Loucy (cell line): ENCODE results near the gene RUFY3.

ENCODE experiments used
- H2AFZ ChIP-seq: fragments of 200-600 bp; sonication (generic); 2 replicates; pipeline ENCODE4 v1.6.0; 2016; ENCODE audit warnings: antibody characterized with exemption, mild to moderate bottlenecking, low read length, moderate library complexity
- H3F3A ChIP-seq: fragments of 200-600 bp; 2 replicates; pipeline ENCODE4 v1.6.0; 2016; ENCODE audit warnings: antibody characterized with exemption, low read depth, mild to moderate bottlenecking
- H3K27me3 ChIP-seq: fragments of 200-600 bp; sonication (generic); 2 replicates; pipeline ENCODE4 v1.6.1; 2014; ENCODE audit warnings: low read length, mild to moderate bottlenecking; ENCODE audit not compliant: insufficient read depth, poor library complexity, severe bottlenecking
- H3K36me3 ChIP-seq: fragments of 200-600 bp; sonication (generic); 2 replicates; pipeline ENCODE4 v1.6.1; 2016; ENCODE audit warnings: low read length; ENCODE audit not compliant: insufficient read depth
- H3K4me1 ChIP-seq: fragments of 200-600 bp; sonication (generic); 2 replicates; pipeline ENCODE4 v1.5.1; 2014; ENCODE audit warnings: low read length, mild to moderate bottlenecking; ENCODE audit not compliant: insufficient read depth, poor library complexity, severe bottlenecking
- H3K4me2 ChIP-seq: fragments of 200-600 bp; sonication (generic); 2 replicates; pipeline ENCODE4 v1.6.0; 2014; ENCODE audit warnings: antibody characterized with exemption, low read length, low read depth, mild to moderate bottlenecking; ENCODE audit not compliant: poor library complexity, severe bottlenecking
- H3K4me3 ChIP-seq: fragments of 200-600 bp; sonication (generic); 2 replicates; pipeline ENCODE4 v1.5.1; 2014; ENCODE audit warnings: low read length, mild to moderate bottlenecking, mixed read lengths; ENCODE audit not compliant: poor library complexity, severe bottlenecking
- H3K79me2 ChIP-seq: fragments of 200-600 bp; sonication (generic); 2 replicates; pipeline ENCODE4 v1.6.1; 2014; ENCODE audit warnings: low read length; ENCODE audit not compliant: insufficient read depth
- H3K9ac ChIP-seq: fragments of 200-600 bp; sonication (generic); 2 replicates; pipeline ENCODE4 v1.6.0; 2014; ENCODE audit warnings: mild to moderate bottlenecking, low read depth, low read length, moderate library complexity; ENCODE audit not compliant: poor library complexity, severe bottlenecking
- H3K9me2 ChIP-seq: fragments of 200-600 bp; sonication (generic); replicated peaks from 2 replicates; pipeline ENCODE4 v1.6.1; 2016; ENCODE audit warnings: low read depth, low read length, mixed read lengths
- H3K9me3 ChIP-seq: fragments of 200-600 bp; sonication (generic); 2 replicates; pipeline ENCODE4 v1.6.1; 2014; ENCODE audit warnings: mild to moderate bottlenecking, antibody characterized with exemption, low read length, low read depth; ENCODE audit not compliant: insufficient read depth
- H4K20me1 ChIP-seq: fragments of 200-600 bp; sonication (generic); 2 replicates; pipeline ENCODE4 v1.6.0; 2014; ENCODE audit warnings: antibody characterized with exemption, low read length, mild to moderate bottlenecking; ENCODE audit not compliant: insufficient read depth, poor library complexity, severe bottlenecking
- EZH2phosphoT487 ChIP-seq: fragments of 200-600 bp; IDR thresholded peaks from 2 replicates; pipeline ENCODE4 v1.6.1; 2018; ENCODE audit warnings: antibody characterized with exemption, mild to moderate bottlenecking, moderate library complexity, borderline replicate concordance
- TF ChIP-seq, protein P1 (sequence below): fragments of 200-600 bp; sonication (generic); conservative IDR thresholded peaks from 2 replicates; pipeline ENCODE4 v1.5.1; 2014; ENCODE audit warnings: mild to moderate bottlenecking, antibody characterized with exemption, low read length

The RUFY3 gene

GRCh38 chr4:70816894-70817293, 95.1 kb downstream of the RUFY3 start:
- H3K4me1 ChIP-seq, result peaks cover 8% of the 10 kb centered on the region
- H4K20me1 ChIP-seq, result peaks cover 5% of the 10 kb centered on the region
- H3K36me3 ChIP-seq, result peaks cover 30% of the 10 kb centered on the region

GRCh38 chr4:70818173-70818855, 96.5 kb downstream of the RUFY3 start:
- Histone ChIP-seq H4K20me1 (peaks cover 5% of the 10 kb centered on the region), H3K4me2 (peak overlapping the region; percentile 4), H3K79me2 (no peaks in the 10 kb centered on the region), H3K9me2 (no peaks in the 10 kb centered on the region), H3K4me1 (peaks cover 8% of the 10 kb centered on the region), H3K4me3 (no peak overlapping the region), H3K27me3 (no peaks in the 10 kb centered on the region), H3F3A (0 out of 2 replicates have a peak, but pooled peaks cover 4% of the 10 kb centered on the region), H3K9ac (no peak overlapping the region), H3K9me3 (no peaks in the 10 kb centered on the region), H3K36me3 (peaks cover 42% of the 10 kb centered on the region), H2AFZ (no peak overlapping the region)
- TF ChIP-seq, protein P1, sequence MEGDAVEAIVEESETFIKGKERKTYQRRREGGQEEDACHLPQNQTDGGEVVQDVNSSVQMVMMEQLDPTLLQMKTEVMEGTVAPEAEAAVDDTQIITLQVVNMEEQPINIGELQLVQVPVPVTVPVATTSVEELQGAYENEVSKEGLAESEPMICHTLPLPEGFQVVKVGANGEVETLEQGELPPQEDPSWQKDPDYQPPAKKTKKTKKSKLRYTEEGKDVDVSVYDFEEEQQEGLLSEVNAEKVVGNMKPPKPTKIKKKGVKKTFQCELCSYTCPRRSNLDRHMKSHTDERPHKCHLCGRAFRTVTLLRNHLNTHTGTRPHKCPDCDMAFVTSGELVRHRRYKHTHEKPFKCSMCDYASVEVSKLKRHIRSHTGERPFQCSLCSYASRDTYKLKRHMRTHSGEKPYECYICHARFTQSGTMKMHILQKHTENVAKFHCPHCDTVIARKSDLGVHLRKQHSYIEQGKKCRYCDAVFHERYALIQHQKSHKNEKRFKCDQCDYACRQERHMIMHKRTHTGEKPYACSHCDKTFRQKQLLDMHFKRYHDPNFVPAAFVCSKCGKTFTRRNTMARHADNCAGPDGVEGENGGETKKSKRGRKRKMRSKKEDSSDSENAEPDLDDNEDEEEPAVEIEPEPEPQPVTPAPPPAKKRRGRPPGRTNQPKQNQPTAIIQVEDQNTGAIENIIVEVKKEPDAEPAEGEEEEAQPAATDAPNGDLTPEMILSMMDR, result no peak
- no peak for TF ChIP-seq EZH2phosphoT487

More at GRCh38 chr4:70816894-70817293, 95.1 kb downstream of the RUFY3 start:
- H3K27me3 ChIP-seq, result no peaks in the 10 kb centered on the region
- 0 out of 2 replicates have a peak, but pooled peaks cover 4% of the 10 kb centered on the region for H3F3A ChIP-seq
- TF ChIP-seq, protein P1, result no peak
- TF ChIP-seq EZH2phosphoT487, result no peak
- no peaks in the 10 kb centered on the region for H3K79me2 ChIP-seq
- H3K9me3 ChIP-seq, result no peaks in the 10 kb centered on the region
- H3K4me3 ChIP-seq, result no peak overlapping the region
- no peak overlapping the region for H3K9ac ChIP-seq
- H3K4me2 ChIP-seq, result no peak overlapping the region
- no peak overlapping the region for H2AFZ ChIP-seq
- H3K9me2 ChIP-seq, result no peaks in the 10 kb centered on the region

GRCh38 chr4:70818921-70819320, 97.2 kb downstream of the RUFY3 start:
- Histone ChIP-seq H2AFZ (no peak overlapping the region), H3K4me2 (peak overlapping the region; percentile 4), H3F3A (0 out of 2 replicates have a peak, but pooled peaks cover 4% of the 10 kb centered on the region), H3K9me2 (no peaks in the 10 kb centered on the region), H3K27me3 (no peaks in the 10 kb centered on the region), H3K4me1 (peaks cover 8% of the 10 kb centered on the region), H3K79me2 (no peaks in the 10 kb centered on the region), H3K9me3 (no peaks in the 10 kb centered on the region), H3K9ac (no peak overlapping the region), H3K36me3 (peaks cover 48% of the 10 kb centered on the region), H4K20me1 (peaks cover 5% of the 10 kb centered on the region), H3K4me3 (no peak overlapping the region)
- TF ChIP-seq EZH2phosphoT487, result no peak
- TF ChIP-seq, protein P1, result no peak
